HG03025 (cell line): ENCODE data around the gene MAP1LC3B2.

Source experiments
- ATAC-seq: cut with Tn5 transposase; IDR thresholded peaks from one replicate; pipeline ENCODE4 v1.9.1; 2021; ENCODE audit warnings: mild to moderate bottlenecking, moderate library complexity; ENCODE audit not compliant: unreplicated experiment, low FRiP score

Gene MAP1LC3B2

DNA sequence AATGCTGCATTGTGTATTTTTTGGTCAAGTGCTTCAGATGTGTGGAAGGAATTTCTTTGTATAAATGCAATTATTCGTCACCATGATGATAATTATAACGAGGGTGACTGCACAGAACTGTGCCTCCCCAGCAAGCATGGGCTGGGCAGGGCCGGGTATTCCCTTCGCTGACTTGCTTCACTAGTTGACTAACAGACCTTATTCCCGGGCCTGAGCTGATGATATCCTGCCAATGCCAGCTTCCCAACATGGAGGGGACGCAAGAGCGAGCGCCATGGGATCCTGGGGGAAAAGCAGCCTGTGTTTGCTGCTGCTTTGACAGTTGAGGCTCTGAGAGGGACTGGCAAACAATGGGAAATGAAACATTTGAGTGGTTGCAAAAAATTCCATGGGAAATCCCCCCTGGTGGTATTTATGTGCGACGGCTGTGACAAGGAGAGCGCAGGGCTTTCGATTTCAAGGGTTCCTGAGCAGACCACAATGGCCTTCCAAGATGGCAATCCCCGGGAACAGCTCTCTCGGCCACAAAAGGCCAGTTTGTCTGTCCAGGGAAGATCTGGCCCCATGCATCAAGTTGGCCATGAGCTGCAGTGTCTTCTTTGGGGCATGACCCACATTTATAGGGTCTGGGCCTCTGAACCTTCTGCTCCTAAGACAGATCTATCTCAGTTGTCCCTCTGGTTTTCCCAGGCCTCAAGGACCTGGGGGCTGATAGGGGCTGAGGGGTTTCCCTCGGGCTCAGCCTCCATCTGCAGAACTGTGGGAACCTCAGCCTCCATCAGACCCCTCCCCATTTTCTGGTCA lies 21.9 kb upstream of the MAP1LC3B2 start:
- no peak for ATAC-seq

DNA sequence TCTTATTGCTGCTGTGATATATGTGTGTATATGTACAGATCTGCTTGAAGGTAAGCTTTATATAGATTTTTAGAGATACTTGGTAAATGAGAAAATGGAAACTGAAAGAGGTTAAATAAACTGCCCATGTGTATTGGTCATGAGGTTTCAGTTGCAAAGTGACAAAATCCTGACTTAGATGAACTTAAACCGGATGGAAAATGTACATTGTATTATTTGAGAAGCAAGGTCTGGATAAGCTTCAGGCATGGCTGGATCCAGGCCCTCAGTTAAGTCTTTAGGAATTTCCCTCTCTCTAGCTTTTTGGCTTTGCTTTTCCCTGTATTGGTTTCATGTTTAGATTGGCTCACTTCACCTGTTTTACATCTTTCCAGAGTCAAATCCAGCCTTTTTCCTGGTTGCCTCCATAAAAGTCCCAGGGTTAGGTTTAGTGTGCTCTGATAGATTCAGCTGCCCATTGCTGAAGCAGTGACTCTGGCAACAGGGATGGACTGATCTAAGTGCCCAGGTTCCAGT lies 21.0 kb upstream of the MAP1LC3B2 start:
- ATAC-seq, result no peak

DNA sequence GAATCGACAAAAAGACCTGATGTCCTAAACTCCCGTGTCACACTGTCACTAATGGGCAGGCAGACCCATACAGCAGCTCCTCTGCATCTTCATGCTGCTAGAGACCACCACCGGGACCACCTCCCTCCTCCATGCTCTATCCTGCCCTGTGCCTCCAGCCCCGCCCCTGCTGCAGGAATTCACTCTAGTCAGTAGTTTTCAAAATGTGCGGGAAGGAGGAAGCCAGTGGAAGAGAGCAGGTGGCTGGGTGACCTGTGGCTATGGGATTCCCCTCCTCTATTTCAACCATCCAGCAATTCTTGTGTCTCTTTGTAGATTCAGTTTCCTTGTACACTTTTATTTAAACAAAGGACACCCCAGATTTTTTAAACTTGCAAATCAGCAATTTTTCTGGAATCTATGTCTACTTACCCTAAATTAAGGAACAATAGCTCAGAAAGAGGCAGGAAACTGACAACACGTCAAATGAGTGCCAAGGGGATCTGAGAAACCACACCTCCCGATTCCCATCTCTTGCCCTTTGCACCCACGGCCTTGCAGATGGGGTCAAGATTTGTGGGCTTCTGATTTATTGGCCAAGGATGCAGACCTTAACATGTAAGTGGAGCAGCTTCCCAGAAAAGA lies 20.4 kb upstream of the MAP1LC3B2 start:
- ATAC-seq, result no peak

DNA sequence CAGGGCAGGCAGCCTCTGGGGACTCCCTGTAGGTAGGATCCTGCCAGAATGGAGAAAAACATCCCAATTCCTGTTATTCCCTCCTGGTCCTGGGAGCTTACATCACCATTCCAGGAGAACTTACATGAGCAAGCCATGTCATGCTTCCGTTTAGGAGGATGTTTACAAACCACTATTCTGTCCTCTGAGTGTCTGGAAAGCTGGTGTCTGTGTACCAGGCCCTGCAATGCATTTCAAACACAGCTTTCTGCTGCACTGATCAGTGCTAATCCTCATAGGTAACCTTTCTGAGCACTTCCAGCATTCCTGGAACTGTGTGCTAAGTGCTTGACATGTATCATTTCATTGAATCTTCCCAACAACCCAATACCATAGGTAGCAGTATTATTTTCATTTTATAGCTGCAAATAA lies 19.8 kb upstream of the MAP1LC3B2 start:
- no peak for ATAC-seq

DNA sequence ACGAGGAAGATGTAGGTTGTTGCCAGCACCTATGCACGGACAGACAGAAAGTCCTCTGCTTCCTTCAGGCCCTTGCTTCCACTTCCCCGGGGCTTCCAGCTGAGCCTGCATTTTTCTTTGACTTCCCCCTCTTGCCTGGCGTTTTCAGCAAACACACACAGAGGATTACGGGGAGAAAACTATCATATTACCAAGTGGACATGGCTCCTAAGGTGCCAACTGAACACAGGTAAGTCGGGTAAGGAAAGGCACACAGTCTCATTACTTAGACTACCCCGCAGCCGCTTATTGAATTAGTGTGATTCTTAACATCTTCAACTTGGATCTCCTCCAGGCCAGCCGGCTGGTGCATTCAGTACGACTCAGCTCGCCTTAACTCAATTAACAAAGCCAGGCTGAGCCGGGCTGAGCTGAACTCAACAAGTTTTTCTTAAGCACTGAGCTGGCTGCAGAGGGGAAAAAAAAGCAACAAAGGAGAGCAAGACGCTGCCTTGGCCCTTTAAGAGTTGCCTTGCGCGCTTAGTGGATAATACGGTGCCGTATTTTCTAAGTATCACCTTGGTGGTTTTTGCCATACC lies 19.2 kb upstream of the MAP1LC3B2 start:
- ATAC-seq, result no peak

DNA sequence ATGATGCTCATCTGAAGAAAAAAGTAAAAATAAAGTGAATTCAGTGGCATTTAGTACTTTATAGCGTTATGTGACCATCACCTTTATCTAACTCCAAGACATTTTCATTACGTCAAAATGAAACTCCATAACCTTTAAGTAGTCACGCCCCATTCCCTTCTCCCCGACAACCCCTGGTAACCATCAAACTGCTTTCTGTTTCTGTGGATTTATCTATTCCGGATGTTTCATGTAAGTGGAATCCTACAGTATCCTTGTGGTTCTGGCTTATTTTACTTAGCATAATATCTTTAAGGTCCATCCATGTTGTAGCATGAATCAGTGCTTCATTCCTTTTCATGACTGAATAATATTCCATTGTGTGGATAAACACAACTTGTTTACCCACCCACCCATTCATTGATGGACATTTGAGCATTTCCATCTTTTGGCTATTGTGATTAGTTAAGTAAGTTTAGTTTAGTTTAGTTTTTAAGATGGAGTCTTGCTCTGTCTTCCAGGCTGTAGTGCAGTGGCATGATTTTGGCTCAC lies 18.5 kb upstream of the MAP1LC3B2 start:
- no peak for ATAC-seq

DNA sequence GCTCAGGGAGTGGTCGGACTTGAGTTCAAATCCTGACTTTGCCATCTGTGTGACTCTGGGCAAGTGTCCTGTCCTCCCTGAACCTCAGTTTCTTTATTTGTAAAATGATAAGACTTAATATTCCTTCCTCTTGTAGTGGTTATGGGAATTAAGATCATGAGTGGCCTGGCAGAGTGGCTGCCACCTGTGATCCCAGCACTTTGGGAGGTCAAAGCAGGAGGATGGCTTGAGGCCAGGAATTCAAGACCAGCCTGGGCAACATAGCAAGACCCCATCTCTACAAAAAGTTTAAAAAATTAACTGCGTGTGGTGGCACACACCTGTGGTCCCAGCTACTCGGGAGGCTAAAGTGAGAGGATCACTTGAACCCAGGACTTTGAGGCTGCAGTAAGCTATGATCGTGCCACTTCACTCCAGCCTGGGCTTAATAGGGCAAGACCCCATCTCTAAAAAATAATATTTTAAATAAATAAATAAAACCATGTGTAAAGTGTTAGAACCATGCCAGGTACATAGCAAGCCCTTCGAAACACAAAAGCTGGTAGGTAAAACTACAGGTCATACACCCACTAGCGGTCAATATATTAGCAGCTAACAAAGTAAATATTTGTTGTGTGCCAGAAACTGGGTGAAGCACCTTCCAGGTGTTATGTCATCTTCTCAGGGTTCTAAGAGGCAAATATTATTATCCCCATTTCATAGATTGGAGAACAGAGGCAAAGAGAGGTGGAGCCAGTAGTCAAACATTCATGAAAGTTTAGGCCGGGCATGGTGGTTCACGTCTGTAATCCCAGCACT lies 17.4 kb upstream of the MAP1LC3B2 start:
- no peak for ATAC-seq

DNA sequence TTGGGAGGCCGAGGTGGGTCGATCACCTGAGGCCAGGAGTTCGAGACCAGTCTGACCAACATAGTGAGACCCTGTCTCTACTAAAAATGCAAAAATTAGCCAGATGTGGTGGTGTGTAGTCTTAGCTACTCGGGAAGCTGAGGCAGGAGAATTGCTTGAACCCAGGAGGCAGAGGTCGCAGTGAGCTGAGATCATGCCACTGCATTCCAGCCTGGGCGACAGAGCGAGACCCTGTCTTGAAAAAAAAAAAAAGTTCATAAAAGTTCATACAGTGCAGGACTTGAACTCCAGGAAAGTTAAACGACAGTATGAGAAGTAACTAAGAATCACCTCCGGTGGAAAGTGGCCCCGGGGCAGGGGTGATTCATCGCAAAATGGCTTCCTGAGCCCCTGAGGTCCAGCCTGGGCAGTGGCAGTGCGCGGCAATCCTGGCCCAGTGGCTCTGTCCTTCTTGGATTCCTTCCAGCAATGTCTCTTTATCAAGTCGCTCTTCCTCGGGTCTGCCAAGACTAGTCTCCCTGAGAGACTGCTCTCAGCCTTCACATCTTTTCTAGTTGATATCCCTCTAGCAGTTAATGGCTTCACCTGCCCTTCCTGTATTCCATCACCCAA lies 16.7 kb upstream of the MAP1LC3B2 start:
- no peak for ATAC-seq

DNA sequence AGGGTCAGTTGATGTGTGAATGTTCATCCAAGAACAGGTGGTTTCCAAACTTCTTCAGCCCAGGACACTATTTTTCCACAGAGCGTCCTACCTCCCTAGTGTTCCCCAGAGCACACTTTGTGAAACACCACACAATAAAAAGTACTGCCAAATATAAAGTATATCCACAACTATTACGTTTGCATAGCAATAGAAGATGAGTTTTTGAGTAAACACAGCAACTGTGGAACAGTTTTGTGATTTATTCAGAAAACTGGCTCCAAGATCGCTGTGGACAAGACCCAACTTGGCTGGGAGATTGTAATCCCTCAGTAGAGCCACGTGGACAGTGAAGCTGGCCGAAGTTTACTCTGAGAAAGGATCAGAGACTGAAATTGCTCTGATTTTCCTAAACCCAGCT lies 14.5 kb upstream of the MAP1LC3B2 start:
- ATAC-seq, result no peak

DNA sequence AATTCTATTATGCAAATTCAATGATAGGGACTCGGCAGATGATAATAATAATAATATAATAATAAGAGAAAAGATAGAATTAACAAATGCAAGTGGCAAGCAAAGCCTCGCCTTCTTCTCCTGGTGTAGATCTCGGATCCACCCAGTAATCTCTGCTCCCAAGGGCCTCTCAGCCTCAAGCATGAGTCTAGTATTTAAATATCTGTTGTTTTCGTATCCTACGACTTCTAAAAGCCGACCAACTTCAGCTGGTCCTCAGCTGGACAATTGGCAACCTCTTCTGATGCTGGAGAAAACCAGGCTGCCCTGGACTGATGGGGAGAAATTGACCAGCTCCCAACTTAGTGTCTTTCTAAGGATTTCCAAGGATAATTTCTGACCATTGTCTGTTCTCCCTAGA lies 14.0 kb upstream of the MAP1LC3B2 start:
- ATAC-seq, result no peak

DNA sequence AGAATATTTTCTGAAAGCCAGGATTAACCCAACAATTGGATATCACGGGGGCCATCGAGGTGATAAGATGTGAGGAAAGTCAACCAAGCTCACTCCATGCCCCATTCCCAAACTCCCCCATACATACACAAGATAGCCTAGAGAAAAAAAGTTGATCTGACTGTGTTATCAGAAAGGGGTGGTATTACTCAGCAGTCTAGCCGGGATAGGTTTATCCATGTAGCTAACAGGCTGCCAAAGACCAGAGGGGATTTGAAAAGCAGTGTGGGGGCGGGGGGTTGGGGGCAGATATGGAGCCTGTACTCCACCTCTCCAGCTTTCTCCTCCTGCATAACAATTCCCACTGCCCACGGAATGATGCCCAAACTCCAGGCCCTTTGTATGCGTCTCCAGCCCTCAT lies 13.2 kb upstream of the MAP1LC3B2 start:
- ATAC-seq, result no peak

DNA sequence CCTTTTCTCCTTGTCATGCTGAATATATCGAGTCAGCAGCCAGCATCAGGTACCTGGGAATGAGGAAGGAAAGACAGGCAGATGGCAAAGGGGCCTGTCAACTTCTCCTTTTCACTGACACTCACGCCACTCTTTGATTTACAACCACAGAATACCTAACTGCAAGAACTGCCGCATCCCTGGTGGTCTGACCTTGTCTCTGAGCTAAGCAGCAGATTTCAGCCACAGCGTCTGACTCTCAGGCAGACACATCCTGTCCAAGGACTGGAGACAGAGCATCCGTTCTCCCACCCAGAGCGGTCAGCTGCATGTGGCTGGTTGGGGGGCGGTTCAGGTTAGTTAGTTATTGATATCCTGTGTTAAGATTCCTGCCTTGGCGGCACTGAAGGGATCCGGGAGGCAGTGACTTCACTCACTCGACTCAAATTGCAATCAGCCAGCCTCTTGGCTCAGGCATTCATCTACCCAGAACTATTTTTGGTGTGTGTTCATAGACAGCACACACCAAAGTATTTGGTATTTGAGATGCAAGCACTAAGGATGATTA lies 11.2 kb upstream of the MAP1LC3B2 start:
- no peak for ATAC-seq

DNA sequence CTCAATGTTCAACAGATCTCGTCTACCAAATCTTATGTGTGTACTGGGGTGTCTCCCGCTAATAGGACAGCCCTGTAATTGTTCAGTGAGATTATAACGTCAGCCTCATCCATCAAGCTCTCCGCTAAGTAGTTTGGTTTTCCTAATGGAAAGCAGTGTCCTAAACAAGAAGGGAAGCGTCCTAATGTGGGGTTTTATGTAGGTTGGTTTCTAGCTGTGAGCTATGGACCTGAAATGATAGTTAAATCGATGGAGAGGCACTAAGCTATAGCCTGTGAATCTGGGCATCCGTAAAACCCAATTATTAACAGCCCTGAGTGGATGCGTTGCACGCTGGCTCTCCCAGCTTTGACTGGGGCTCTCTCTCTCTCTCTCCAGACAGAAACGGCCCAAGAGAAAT lies 9.2 kb upstream of the MAP1LC3B2 start:
- ATAC-seq, result no peak

DNA sequence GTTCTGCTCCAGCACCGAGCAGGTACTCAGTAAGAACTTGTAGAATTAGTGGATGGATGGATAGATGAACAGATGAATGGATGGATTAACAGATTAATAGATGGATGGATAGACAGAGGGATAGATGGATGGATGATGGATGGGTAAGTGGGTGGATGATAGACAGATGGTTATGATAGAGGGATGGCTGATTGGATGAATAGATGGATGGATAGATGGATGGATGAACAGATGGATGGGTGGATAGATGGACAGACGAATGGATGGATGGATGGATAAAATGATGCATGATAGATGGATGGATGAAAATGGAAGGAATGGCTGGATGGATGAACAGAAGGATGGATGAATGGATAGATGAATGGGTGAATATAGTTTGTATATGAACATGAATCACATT lies 8.0 kb upstream of the MAP1LC3B2 start:
- ATAC-seq, result no peak

DNA sequence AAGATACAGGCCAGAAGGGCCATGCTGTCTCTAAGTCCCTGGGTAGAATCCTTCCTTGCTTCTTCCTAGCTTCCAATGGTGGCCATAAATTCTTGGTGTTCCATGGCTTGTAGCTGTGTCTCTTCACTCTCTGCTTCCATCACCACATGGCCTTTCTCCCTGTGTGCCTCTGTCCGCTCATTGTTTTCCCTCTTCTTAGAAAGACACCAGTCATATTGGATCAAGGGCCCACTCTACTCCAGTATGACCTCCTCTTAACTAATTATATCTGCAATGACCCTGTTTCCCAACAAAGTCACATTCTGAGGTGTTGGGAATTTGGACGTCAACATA lies 7.6 kb upstream of the MAP1LC3B2 start:
- no peak for ATAC-seq

DNA sequence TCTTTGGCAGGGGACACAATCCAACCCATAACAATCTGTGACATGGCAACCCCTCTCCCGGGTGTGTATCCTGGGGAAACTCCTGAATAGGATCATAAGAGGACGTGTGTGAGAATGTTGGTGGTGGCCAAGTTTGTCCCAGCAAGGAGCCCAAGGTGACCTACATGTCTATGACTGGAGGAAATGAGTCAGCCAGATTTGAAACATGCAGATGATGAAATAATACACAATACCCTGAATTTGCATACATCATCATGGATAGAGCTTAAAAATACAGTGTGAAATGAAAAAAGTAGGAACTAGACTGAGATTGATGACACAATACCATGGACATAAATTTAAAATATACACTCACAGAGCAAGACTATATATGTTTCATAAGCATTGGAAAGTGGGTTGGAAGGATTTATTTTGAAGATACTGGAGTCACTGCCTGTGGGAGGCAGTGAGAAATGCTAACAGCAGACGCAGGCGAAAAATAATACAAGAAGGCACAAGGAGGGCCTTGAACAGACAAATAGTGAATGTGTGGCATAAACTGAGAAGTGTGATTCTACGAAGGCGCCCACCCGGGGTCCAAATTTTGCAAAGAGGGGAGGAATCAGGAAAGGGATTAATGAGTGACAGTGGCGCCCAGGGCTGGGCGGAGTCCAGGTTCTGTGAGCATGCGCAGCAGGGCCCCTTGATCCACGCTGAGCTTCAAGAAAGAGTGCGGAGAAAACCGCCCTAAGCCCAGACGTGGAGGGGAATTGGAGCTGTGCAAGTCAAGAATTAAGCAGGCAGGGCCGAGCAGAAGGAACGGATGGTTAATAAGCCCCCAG lies 7.0 kb upstream of the MAP1LC3B2 start:
- no peak for ATAC-seq

DNA sequence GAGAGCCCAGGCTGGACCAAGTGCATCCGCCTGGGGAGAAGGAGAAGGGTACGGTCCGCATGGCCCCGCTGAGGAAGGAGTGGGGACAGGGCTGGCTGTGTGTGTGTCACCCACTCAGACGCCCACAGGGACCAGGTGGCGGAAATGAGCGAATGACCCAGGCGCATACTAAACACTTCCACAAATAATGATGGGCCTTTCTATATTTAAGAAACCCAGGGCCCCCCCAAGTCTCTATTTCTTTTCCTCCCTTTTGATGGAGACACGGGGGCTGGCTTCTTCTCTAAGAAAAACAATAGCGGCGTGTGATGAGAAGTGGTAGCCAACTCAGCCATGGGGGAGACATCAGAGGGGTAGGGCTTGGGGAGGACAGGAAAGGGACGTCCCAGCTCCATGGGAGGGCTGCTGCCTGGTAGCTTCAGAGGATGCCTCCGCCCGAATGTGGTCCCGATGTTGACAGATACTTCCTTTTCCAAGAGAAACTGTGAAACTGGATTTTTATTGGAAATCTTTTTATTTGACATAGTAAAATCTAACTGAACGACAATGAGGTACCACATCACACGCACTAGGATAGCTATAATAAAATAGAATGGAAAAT lies 6.3 kb upstream of the MAP1LC3B2 start:
- no peak for ATAC-seq

DNA sequence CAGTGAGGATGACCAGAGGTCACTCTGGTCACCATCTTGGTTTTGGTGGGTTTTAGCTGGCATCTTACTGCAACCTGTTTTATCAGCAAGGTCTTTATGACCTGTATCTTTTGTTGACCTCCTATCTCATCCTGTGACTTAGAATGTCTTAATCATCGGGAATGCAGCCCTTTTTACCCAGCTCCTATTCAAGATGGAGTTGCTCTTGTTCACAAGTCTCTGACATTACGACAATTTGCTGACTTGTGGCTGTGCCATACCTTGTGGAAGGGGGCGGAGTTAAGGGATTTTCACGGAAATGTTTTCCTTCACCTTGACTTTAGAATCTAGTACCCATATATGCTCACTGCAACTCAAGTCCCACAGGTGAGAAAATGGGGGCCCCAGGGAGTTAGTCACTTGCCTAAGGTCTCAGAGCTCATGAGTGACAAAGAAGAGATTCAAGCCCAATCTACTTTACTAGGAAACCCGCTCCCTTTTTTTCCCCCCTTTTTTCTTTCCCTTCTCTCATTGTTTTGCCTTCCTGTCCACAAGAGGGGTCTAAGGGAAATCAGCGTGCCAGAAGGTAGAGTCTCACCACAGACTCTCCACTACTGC lies 2.7 kb upstream of the MAP1LC3B2 start:
- no peak for ATAC-seq
